ENCODE results near the gene SRSF5. TPM values are rescaled to one million over a fixed set of nuclear protein-coding genes. Genes with fewer than 3 reads are reported as not detected.
A peak's percentile ranks its signal among the peaks of the same experiment; 100 is the strongest.

SRSF5 gene
- total and polyA plus RNA-seq, 2 of the 8 experiments (the other 6 are each of a cell fraction or from before 2014, with no cell fraction given): 101 to 238 TPM

DNA sequence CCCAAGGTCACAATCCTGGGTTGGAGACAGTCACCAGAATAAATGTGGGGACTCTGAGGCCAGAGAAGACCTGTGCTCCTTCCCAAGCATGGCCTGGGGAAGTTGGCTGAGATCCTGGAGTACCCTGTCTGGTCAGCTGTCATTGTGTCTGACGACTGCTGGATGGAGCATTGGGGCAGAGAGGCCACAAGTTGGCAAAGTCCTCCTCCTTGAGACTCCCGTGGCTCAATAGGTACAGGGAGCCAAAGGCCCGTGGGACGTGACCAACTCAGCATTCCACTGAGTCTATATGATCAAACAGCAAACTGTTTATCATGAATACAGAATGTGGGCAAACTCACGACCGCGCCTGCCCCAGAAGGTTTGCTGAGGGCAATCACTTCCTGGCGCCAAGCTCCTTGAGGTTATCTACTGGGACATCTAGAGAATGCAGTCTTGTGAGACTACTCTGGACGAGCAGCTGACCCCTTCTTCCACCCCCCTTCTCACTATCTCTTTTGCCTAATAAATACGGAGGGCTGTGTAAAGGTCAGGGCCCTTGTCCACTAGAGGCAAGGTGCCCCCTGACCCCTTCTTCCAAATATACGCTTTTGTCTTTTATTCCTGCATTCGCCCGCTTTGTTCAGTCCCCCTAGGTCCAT, 44.4 kb downstream of the SRSF5 start:
- no peaks in the 10 kb centered on the region for H3K79me2 ChIP-seq (ENCODE audit: control insufficient read depth in 1 of 2, insufficient read depth in 2 of 2, low read length in 2 of 2)
- H3K14ac ChIP-seq (ENCODE audit: insufficient read length): no peak overlapping the region
- H3K23me2 ChIP-seq (ENCODE audit: low read depth, low read length): no peaks in the 10 kb centered on the region
- no peak overlapping the region for H3K18ac ChIP-seq (ENCODE audit: extremely low read depth, low read length)
- no peak for TF ChIP-seq POU5F1 (IDR thresholded peaks at IDR 0.05; ENCODE audit: low read depth, low read length)
- no peak overlapping the region for H3K56ac ChIP-seq (replicated peaks; ENCODE audit: insufficient read length, low read depth, low read length)
- H3K4me2 ChIP-seq (ENCODE audit: insufficient read depth in 1 of 2, low read depth in 2 of 2, low read length in 2 of 2): no peak overlapping the region
- H2BK120ac ChIP-seq (replicated peaks; ENCODE audit: low read depth, low read length): no peak overlapping the region
- no peak overlapping the region for H4K8ac ChIP-seq (ENCODE audit: extremely low read depth, insufficient read depth, low read length)
- H2BK15ac ChIP-seq (ENCODE audit: low read length): no peak overlapping the region
- no peak overlapping the region for H3K4me3 ChIP-seq (ENCODE audit: extremely low read depth in 1 of 4, insufficient read depth in 2 of 4, low read depth in 3 of 4, low read length in 4 of 4)
- no peaks in the 10 kb centered on the region for H3K27me3 ChIP-seq (replicated peaks in 1 of 4; ENCODE audit: control insufficient read depth in 3 of 4, extremely low read depth in 1 of 4, insufficient read depth in 3 of 4, low read length in 3 of 4)
- H3K9ac ChIP-seq (replicated peaks in 1 of 4; ENCODE audit: extremely low read depth in 1 of 4, low read depth in 3 of 4, low read length in 3 of 4): no peak overlapping the region
- CTCF ChIA-PET (ENCODE audit: partially characterized antibody): interaction anchor here (1.1 to 1.5 kb wide), 4 partner anchors 9 to 235 kb away, joined by 3 to 5 read pairs (median 4); partner anchors contain the start of gene SLC10A1
- no peak overlapping the region for H2AFZ ChIP-seq (ENCODE audit: low read length)
- no peaks in the 10 kb centered on the region for H3K9me3 ChIP-seq (ENCODE audit: insufficient read depth in 2 of 2, low read depth in 1 of 2, low read length in 1 of 2)
- no peaks in the 10 kb centered on the region for H3K79me1 ChIP-seq (ENCODE audit: low read depth, low read length)
- H3K23ac ChIP-seq (ENCODE audit: insufficient read length): no peak overlapping the region
- no peak overlapping the region for H2BK5ac ChIP-seq (ENCODE audit: low read depth, low read length)
- WGBS, 2 experiments (ENCODE audit: extremely low coverage in 1 of 2, insufficient coverage in 1 of 2, insufficient read length in 1 of 2, insufficient replicate concordance in 2 of 2, low coverage in 1 of 2, low lambda C conversion rate in 2 of 2, missing lambda C conversion rate in 1 of 2): 94% methylated on average over 13 of the region's 13 CpGs; no CpG with 5 or more reads in 1 of the 2 experiments
- H3K27ac ChIP-seq (ENCODE audit: low read depth, low read length): no peak overlapping the region
- H4K91ac ChIP-seq (replicated peaks; ENCODE audit: insufficient read length, low read length): no peak overlapping the region
- H4K5ac ChIP-seq (ENCODE audit: insufficient read length, low read depth, low read length): no peak overlapping the region
- no peaks in the 10 kb centered on the region for H3K4me1 ChIP-seq (replicated peaks in 1 of 4; ENCODE audit: control insufficient read depth in 3 of 4, insufficient read depth in 4 of 4, low read length in 3 of 4)
- no peaks in the 10 kb centered on the region for H4K20me1 ChIP-seq (replicated peaks in 1 of 2; ENCODE audit: control insufficient read depth in 1 of 2, insufficient read depth in 2 of 2, low read length in 2 of 2)
- no peak overlapping the region for H2BK20ac ChIP-seq (ENCODE audit: low read length)
- no peaks in the 10 kb centered on the region for H3K36me3 ChIP-seq (ENCODE audit: control insufficient read depth in 2 of 4, insufficient read depth in 4 of 4, low read length in 3 of 4)
- FAIRE-seq: no peak
- no peak overlapping the region for H2BK12ac ChIP-seq (ENCODE audit: low read depth, low read length)
- POLR2A ChIA-PET (ENCODE audit: partially characterized antibody): no interaction called here
- H2AK5ac ChIP-seq (ENCODE audit: low read depth, low read length): no peak overlapping the region
- DNase-seq (ENCODE audit: low read depth in 1 of 2, low spot score in 2 of 2): peak in 1 of 2 experiments; percentile 33
- H3K4ac ChIP-seq (replicated peaks; ENCODE audit: insufficient read length, low read depth, low read length): no peak overlapping the region

Data from H1 (cell line).